Parietal lobe (tissue), 1 donor: ENCODE measurements around the gene ARL3. TPM values are rescaled to one million over a fixed set of nuclear protein-coding genes. Genes with fewer than 3 reads are reported as not detected.

Experiments
- total RNA-seq: library from RNA; depleted of rRNA; stranded (reverse); fragments of >200 nt; gene quantifications from one replicate; pipeline ENCODE4 v1.2.3, GENCODE V29; 2014

Gene ARL3
- total RNA-seq: 27.5 TPM

GRCh38 chr10:102713814-102714620, at the start of gene ARL3:
ARL3 (minus strand) TSS chr10:102714397; CDS start chr10:102714275, 122 bp downstream.

DNA sequence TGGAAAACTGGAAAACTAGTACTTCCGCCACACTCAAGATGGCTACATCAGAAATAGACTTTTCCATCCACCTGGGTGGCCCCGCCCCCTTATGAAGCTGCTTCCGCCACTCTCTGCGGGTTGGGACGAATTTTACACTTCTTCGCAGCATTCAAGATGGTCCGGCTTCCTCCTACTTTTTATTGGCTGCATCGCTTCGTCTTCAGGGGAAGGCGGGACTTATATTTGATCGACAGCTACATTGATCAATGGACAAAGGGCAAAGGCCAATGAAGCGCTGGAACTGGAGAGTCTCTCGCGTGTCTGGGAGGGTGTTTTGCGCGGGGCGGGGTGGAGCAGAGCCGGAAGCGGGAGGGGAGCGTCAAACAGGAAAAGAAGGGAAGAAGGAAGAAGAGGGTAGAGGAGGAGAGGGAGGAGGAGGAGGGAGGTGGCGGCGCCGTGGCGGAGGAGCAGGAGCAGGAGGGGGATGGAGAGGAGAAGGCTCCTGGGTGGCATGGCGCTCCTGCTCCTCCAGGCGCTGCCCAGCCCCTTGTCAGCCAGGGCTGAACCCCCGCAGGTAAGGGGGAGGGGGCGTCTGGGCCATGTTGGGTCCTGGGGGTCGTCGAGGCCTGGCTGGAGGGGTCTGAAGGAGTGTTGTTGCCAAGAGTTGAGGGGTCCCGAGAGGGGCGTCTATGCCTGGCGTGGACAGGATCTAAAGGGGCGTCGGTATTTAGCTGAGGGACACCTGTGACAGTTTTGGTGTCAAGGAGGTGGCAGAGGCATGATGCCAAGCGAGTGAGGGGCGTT, 29.6 kb upstream of the ARL3 start, which contains the start of gene WBP1L:
Gene WBP1L, plus strand, starts transcription at position 361 of the 786 bp plus-strand sequence. Its CDS starts 106 bp downstream, at position 467.

DNA sequence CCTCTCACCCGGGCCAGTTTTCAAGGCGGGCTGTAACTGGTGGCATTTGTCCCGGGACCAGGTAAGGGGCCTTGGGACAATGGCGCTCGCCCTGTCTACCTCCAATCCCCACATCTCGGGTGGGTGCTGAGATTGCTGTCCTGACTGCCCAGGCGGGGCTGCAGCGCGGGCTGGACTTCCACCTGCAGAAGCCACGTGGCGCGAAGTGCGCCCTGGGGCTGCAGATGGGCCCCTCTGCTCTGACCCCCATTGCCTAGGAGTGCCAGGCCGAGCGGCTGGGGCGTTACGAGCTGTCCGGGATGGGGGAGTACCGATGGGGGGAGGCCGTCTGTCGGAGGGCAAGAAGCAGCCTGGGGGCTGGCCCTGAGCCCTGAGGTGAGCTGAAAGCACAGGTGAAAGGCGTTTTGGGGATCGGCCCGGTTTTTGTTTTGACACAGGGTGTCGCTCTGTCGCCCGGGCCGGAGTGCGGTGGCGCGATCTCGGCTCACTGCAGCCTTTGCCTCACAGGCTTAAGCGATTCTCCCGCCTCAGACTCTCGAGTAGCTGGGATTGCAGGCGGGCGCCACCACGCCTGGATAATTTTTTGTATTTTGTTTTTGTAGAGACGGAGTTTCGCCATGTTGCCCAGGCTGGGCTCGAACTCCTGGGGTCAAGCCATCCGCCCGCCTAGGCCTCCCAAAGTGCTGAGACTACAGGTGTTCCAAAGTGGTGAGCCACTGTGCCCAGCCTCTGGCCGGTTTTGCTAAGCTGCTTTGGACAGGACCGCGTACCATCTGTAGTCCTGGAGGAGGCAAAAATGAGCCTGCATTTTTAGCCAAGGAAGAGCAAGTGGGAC, 641 bp upstream of the ARL3 start, which contains the start of gene SFXN2:
Gene SFXN2, plus strand, starts transcription at position 16 of the 835 bp plus-strand sequence. CDS start 12,001 bp downstream, outside the sequence.

GRCh38 chr10:102644066-102644645, 70.0 kb downstream of the ARL3 start, which contains the start of gene TRIM8:
TRIM8 (plus strand) TSS chr10:102644479; CDS start chr10:102644618, 139 bp downstream.

Other genes with a start within 250 kb of the ARL3 start
- 172 TPM for gene ACTR1A, start 211.7 kb downstream of the ARL3 start, total RNA-seq
- gene SUFU, start 210.4 kb downstream of the ARL3 start, total RNA-seq: 7.5 TPM
- gene TRIM8, start 69.9 kb downstream of the ARL3 start, total RNA-seq: 34.1 TPM
- 11.0 TPM for gene SFXN2, start 239 bp upstream of the ARL3 start, total RNA-seq
- gene WBP1L, start 29.6 kb upstream of the ARL3 start, total RNA-seq: 21.3 TPM
- not detected for gene CYP17A1, start 123.0 kb upstream of the ARL3 start, total RNA-seq
- 39.8 TPM for gene BORCS7, start 139.9 kb upstream of the ARL3 start, total RNA-seq
- gene AS3MT, start 155.1 kb upstream of the ARL3 start, total RNA-seq: 13.8 TPM
- 17.2 TPM for gene CNNM2, start 203.9 kb upstream of the ARL3 start, total RNA-seq